Hepatocyte (in vitro differentiated cells): ENCODE measurements around the gene TTC23.

Experiments
- EZH2 ChIP-seq: fragments of 200-600 bp; sonication (generic); IDR thresholded peaks from 2 replicates; pipeline ENCODE4 v1.6.1; 2016; ENCODE audit warnings: antibody characterized with exemption, mild to moderate bottlenecking, borderline replicate concordance
- EZH2phosphoT487 ChIP-seq: fragments of 200-600 bp; sonication (generic); IDR thresholded peaks from one replicate; pipeline ENCODE4 v1.6.1; 2018; ENCODE audit warnings: antibody characterized with exemption, mild to moderate bottlenecking, low read depth, moderate library complexity; ENCODE audit not compliant: unreplicated experiment, severe bottlenecking
- TF ChIP-seq, protein P1 (sequence below): fragments of 200-600 bp; sonication (generic); IDR thresholded peaks from 2 replicates; pipeline ENCODE4 v1.5.1; 2016; ENCODE audit warnings: antibody characterized with exemption, mild to moderate bottlenecking; ENCODE audit not compliant: poor library complexity

DNA sequence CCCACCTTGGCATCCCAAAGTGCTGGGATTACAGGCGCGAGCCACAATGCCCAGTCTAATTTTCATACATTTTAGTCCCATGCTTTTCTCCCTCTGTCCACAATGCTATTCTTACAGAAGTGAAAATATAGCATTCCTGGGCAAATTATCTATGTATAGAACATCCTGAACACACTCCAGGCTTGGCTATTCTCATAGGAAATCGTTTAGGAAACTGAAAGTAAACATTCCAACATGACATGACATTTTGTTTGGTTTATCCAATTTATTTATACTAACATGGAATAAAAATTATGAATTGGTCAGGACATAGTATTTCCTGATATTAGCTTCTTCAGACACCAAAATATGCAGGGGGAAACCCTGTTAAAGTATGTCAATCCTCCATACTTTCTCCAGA lies 91.9 kb downstream of the TTC23 start:
- TF ChIP-seq, protein P1, sequence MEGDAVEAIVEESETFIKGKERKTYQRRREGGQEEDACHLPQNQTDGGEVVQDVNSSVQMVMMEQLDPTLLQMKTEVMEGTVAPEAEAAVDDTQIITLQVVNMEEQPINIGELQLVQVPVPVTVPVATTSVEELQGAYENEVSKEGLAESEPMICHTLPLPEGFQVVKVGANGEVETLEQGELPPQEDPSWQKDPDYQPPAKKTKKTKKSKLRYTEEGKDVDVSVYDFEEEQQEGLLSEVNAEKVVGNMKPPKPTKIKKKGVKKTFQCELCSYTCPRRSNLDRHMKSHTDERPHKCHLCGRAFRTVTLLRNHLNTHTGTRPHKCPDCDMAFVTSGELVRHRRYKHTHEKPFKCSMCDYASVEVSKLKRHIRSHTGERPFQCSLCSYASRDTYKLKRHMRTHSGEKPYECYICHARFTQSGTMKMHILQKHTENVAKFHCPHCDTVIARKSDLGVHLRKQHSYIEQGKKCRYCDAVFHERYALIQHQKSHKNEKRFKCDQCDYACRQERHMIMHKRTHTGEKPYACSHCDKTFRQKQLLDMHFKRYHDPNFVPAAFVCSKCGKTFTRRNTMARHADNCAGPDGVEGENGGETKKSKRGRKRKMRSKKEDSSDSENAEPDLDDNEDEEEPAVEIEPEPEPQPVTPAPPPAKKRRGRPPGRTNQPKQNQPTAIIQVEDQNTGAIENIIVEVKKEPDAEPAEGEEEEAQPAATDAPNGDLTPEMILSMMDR: no peak
- TF ChIP-seq EZH2 (no peak), EZH2phosphoT487 (no peak)
